H1 (cell line): ENCODE data around the gene FAAH.

Experiments used
- ATF3 ChIP-seq: IDR thresholded peaks from 2 replicates; pipeline ENCODE4 v1.6.1; 2011; ENCODE audit warnings: low read depth, mild to moderate bottlenecking, low read length; ENCODE audit not compliant: insufficient read depth
- CTCF ChIP-seq, 3 experiments: IDR thresholded peaks; 1 replicate in 2 of 3; 2 replicates in 1 of 3; pipeline versions ENCODE4 v1.5.1 to v1.6.1; 2011; ENCODE audit warnings: low read length in 3 of 3, mild to moderate bottlenecking in 3 of 3, inconsistent platforms in 2 of 3, low read depth in 1 of 3, moderate library complexity in 1 of 3; ENCODE audit not compliant: insufficient read depth in 1 of 3; ENCODE audit errors: control extremely low read depth in 1 of 3
- EZH2 ChIP-seq: fragments of 200-600 bp; sonication (generic); IDR thresholded peaks from 2 replicates; pipeline ENCODE4 v1.7.1; 2012; ENCODE audit warnings: low read depth, mild to moderate bottlenecking, moderate library complexity, low read length, inconsistent platforms; ENCODE audit not compliant: severe bottlenecking
- JUND ChIP-seq: IDR thresholded peaks from 2 replicates; pipeline ENCODE4 v1.6.1; 2011; ENCODE audit warnings: mild to moderate bottlenecking, improper control_type of control experiment, low read length
- RAD21 ChIP-seq, 2 experiments: IDR thresholded peaks in 1 of 2; conservative IDR thresholded peaks in 1 of 2; 2 replicates each; pipeline ENCODE4 v1.6.1; 2011; ENCODE audit warnings: low read depth in 2 of 2, low read length in 2 of 2, improper control_type of control experiment in 1 of 2, inconsistent platforms in 1 of 2, mild to moderate bottlenecking in 1 of 2, moderate library complexity in 1 of 2
- SP1 ChIP-seq: IDR thresholded peaks from 2 replicates; pipeline ENCODE4 v1.6.1; 2011; ENCODE audit warnings: low read depth, low read length
- SUZ12 ChIP-seq: fragments of 200-600 bp; sonication (generic); IDR thresholded peaks from 2 replicates; pipeline ENCODE4 v1.6.1; 2012; ENCODE audit warnings: mild to moderate bottlenecking, inconsistent platforms, low read length, moderate library complexity, mixed read lengths
- TAF1 ChIP-seq: IDR thresholded peaks from 2 replicates; pipeline ENCODE4 v1.6.1; 2011; ENCODE audit warnings: mild to moderate bottlenecking, low read depth, low read length
- YY1 ChIP-seq: IDR thresholded peaks from 2 replicates; pipeline ENCODE4 v1.6.1; 2011; ENCODE audit warnings: low read depth, mild to moderate bottlenecking, low read length
- ZNF274 ChIP-seq: IDR thresholded peaks from 2 replicates; pipeline ENCODE4 v1.7.0; 2012; ENCODE audit warnings: low read length, borderline replicate concordance; ENCODE audit errors: extremely low read depth

GRCh38 chr1:46459315-46459714 is 65.2 kb downstream of the FAAH start:
- TF ChIP-seq CTCF (IDR thresholded peaks at IDR 0.05; ENCODE audit: control extremely low read depth in 1 of 3, insufficient read depth in 1 of 3, low read depth in 1 of 3, low read length in 3 of 3) (no peak), SP1 (no peak), SUZ12 (no peak), ZNF274 (no peak), TAF1 (no peak), EZH2 (no peak), ATF3 (no peak), RAD21 (IDR thresholded peaks at IDR 0.05 in 1 of 2, conservative IDR thresholded peaks at IDR 0.05 in 1 of 2; ENCODE audit: low read depth in 2 of 2, low read length in 2 of 2) (no peak), YY1 (no peak), JUND (no peak)
